Progenitor cell of endocrine pancreas (in vitro differentiated cells): ENCODE measurements around the gene SEMA4C. TPM values are rescaled to one million over a fixed set of nuclear protein-coding genes. Genes with fewer than 3 reads are reported as not detected.

Source experiments
- DNase-seq: peaks from one replicate; pipeline ENCODE4 v3.0.0; 2021; ENCODE audit warnings: low spot score; ENCODE audit not compliant: unreplicated experiment
- H3K27ac Mint-ChIP-seq: 2 replicates; pipeline ENCODE4 v1.8.0; 2021; ENCODE audit warnings: mild to moderate bottlenecking, moderate library complexity, mixed read lengths
- H3K27me3 Mint-ChIP-seq: 2 replicates; pipeline ENCODE4 v1.8.0; 2021; ENCODE audit warnings: mixed read lengths
- H3K36me3 Mint-ChIP-seq: 2 replicates; pipeline ENCODE4 v1.8.0; 2022; ENCODE audit warnings: mixed read lengths; ENCODE audit not compliant: insufficient read depth
- H3K4me1 Mint-ChIP-seq: 2 replicates; pipeline ENCODE4 v1.8.0; 2021; ENCODE audit warnings: low read depth, mixed read lengths
- H3K4me3 Mint-ChIP-seq: 2 replicates; pipeline ENCODE4 v1.8.0; 2021; ENCODE audit warnings: low read depth, mild to moderate bottlenecking, moderate library complexity, mixed read lengths
- H3K9me3 Mint-ChIP-seq: 2 replicates; pipeline ENCODE4 v1.8.0; 2021; ENCODE audit warnings: low read depth, mixed read lengths
- total RNA-seq: library from RNA; stranded (reverse); gene quantifications from 2 replicates; pipeline ENCODE4 v1.2.1, GENCODE V29; 2021
- TF ChIP-seq, protein P1 (sequence below): fragments of 200-600 bp; sonication (generic); IDR thresholded peaks from one replicate; pipeline ENCODE4 v1.5.0; 2021; ENCODE audit warnings: antibody characterized with exemption, mild to moderate bottlenecking; ENCODE audit not compliant: unreplicated experiment

The SEMA4C gene
- total RNA-seq, 1 donor from 2014 or later, result 75.0 TPM

DNA sequence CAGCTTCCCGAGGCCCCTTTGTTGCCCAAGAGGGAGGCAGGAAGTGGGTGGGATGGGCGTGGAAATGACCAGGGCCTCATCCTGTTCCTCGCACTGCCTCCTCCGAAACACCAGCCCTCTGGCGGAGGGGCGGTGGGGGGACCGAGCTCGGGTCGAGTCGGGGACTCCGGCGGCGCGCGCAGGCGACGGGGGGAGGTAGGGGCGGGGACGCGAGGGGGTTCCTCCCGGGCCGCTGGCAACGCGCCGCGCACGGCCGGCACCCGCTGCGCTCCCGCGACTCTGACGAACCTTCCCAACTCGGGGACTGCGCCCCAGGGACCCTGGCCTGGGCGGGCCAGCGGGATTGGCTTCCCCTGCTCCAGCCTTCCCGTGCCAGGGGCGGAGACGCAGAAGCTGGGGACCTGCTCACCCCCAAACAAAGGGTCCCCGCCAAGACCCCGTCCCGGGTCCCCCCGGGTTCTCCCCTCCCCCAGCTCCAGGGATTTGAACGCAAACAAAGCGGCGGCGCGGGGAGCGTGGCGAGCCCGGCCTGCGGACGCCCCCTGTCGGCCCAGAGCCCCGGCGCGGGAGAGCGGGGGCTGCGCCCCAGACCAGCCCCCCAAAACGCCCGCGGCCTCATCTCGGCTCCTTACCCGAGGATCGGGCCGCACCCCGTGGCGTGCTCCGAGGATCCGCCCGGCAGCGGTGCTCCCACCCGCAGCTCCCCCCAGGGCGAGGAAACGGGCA lies 1.2 kb downstream of the SEMA4C start:
- Mint-ChIP-seq H3K4me3 (peak overlapping the region; percentile 79), H3K36me3 (peaks cover 7% of the 10 kb centered on the region), H3K27me3 (peaks cover under 1% of the 10 kb centered on the region), H3K4me1 (peaks cover 17% of the 10 kb centered on the region), H3K9me3 (no peaks in the 10 kb centered on the region), H3K27ac (peak overlapping the region; percentile 94)
- TF ChIP-seq, protein P1, sequence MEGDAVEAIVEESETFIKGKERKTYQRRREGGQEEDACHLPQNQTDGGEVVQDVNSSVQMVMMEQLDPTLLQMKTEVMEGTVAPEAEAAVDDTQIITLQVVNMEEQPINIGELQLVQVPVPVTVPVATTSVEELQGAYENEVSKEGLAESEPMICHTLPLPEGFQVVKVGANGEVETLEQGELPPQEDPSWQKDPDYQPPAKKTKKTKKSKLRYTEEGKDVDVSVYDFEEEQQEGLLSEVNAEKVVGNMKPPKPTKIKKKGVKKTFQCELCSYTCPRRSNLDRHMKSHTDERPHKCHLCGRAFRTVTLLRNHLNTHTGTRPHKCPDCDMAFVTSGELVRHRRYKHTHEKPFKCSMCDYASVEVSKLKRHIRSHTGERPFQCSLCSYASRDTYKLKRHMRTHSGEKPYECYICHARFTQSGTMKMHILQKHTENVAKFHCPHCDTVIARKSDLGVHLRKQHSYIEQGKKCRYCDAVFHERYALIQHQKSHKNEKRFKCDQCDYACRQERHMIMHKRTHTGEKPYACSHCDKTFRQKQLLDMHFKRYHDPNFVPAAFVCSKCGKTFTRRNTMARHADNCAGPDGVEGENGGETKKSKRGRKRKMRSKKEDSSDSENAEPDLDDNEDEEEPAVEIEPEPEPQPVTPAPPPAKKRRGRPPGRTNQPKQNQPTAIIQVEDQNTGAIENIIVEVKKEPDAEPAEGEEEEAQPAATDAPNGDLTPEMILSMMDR, result peak; percentile 77
- peak; percentile 84 for DNase-seq

DNA sequence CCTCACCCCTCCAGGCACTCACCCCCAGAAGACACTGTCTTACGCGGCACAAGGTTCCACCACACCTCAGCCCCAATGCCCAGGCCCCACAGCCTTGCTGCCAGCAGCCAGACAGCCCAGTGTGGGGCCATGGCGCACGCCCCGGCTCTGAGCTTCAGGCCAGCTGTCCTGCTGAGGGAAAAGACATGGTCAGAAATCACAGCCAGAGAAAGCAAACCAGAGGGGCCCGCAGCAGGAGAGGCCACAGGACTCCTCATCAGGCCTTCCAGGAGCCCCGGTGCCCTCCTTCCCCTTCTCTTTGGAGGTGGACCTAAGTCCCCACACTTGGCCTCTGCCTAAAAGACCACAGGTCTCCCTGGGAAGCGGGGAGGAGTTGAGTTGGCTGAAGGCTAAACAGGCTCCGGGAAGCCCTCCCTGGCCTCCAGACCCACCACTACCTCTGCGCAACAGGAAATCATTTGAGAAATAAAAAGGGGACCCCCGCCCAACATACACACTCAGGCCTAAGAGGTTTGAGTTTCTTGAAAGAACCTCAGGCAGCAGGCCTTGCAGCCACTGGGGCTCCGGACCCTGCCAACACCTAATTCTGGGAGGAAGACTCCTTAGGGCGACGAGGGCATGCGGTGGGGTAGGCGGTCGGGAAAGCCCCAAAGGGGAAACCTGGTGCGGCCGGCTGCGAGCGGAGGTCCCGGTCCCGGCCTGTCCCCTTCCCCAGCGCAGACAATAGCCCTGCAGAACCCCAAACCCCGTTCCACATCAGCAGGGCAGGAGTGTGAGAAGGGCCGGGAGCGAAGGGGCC lies 1.9 kb downstream of the SEMA4C start:
- Mint-ChIP-seq H3K27me3 (no peaks in the 10 kb centered on the region), H3K4me3 (peak overlapping the region; percentile 79), H3K9me3 (no peaks in the 10 kb centered on the region), H3K4me1 (peaks cover 17% of the 10 kb centered on the region), H3K27ac (peak overlapping the region; percentile 94), H3K36me3 (peaks cover 11% of the 10 kb centered on the region)
- DNase-seq, result no peak
- TF ChIP-seq, protein P1, result no peak

DNA sequence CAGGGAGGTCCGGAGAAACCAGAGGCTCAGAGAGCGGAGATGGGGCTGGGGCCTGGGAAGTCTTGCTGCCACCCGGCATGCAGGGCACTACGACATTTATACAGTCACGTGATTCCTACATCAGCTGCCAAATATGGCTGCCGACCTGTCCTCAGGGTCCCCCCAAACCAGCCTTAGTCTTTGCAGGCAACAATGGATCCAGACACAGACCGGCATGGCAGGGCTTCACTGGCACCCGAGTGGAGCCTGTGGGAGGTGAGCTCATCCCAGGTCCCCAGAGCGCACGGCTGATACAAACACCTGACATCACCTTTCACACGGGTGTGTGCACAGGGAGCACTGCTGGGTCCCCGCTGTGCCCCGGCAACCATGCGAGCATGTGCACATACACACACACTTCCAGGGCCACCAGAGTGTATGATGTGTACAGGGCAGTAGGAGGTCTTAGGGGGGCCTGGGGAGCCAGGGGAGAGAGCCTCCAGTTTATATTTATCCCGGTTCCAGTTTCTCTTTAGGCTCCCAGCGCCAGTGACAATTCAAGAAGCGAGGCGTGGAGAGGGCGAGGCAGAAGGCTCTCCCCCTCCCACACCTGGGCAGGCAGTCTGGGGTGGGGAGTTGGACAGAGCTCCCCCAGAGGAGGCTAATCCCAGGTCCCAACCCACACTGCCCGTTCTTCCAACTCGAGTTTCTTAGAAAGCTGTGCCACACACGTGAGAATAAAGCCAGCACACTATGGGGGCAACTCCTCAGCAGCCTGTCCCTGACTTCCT lies 2.7 kb downstream of the SEMA4C start:
- peaks cover 12% of the 10 kb centered on the region for H3K36me3 Mint-ChIP-seq
- no peaks in the 10 kb centered on the region for H3K9me3 Mint-ChIP-seq
- H3K4me3 Mint-ChIP-seq, result peak overlapping the region; percentile 79

GRCh38 chr2:96866586-96866985 lies 3.3 kb downstream of the SEMA4C start:
- DNase-seq, result no peak
- Mint-ChIP-seq H3K4me3 (peak overlapping the region; percentile 63), H3K27ac (peak overlapping the region; percentile 89), H3K9me3 (no peaks in the 10 kb centered on the region), H3K36me3 (peaks cover 13% of the 10 kb centered on the region), H3K27me3 (no peaks in the 10 kb centered on the region), H3K4me1 (peaks cover 17% of the 10 kb centered on the region)
- TF ChIP-seq, protein P1, result no peak

More for the DNA sequence above, 2.7 kb downstream of the SEMA4C start:
- peaks cover 17% of the 10 kb centered on the region for H3K4me1 Mint-ChIP-seq
- H3K27me3 Mint-ChIP-seq, result no peaks in the 10 kb centered on the region
- TF ChIP-seq, protein P1, result no peak
- peak overlapping the region; percentile 94 for H3K27ac Mint-ChIP-seq
- DNase-seq, result no peak

- DNase-seq, result no peak
- no peak overlapping the region for H3K4me3 Mint-ChIP-seq
- TF ChIP-seq, protein P1, result no peak
- H3K27ac Mint-ChIP-seq, result no peak overlapping the region
- H3K36me3 Mint-ChIP-seq, result peaks cover 13% of the 10 kb centered on the region
- H3K4me1 Mint-ChIP-seq, result peaks cover 17% of the 10 kb centered on the region
- no peaks in the 10 kb centered on the region for H3K9me3 Mint-ChIP-seq
- H3K27me3 Mint-ChIP-seq, result no peaks in the 10 kb centered on the region
Observed at GRCh38 chr2:96866149-96866548, 3.7 kb downstream of the SEMA4C start.
